H9 (cell line): ENCODE results near the gene LRRC36. TPM values are rescaled to one million over a fixed set of nuclear protein-coding genes. Genes with fewer than 3 reads are reported as not detected.

ENCODE experiments used
- DNase-seq: peaks from one replicate; pipeline ENCODE4 v3.0.0-alpha.2; 2017
- H2AFZ ChIP-seq: one replicate; pipeline ENCODE4 v1.6.1; 2013; ENCODE audit warnings: mild to moderate bottlenecking, low read length, control low read depth, moderate library complexity
- H2AK5ac ChIP-seq: 2 replicates; pipeline ENCODE4 v1.6.1; 2013; ENCODE audit warnings: low read length, control low read depth, mixed read lengths; ENCODE audit not compliant: insufficient read length
- H2BK120ac ChIP-seq: one replicate; pipeline ENCODE4 v1.6.1; 2013; ENCODE audit warnings: low read depth, mild to moderate bottlenecking, low read length, control low read depth, inconsistent platforms; ENCODE audit not compliant: poor library complexity, severe bottlenecking
- H2BK12ac ChIP-seq: 2 replicates; pipeline ENCODE4 v1.6.1; 2013; ENCODE audit warnings: low read length, control low read depth, mixed read lengths, low read depth; ENCODE audit not compliant: insufficient read length
- H2BK15ac ChIP-seq: 2 replicates; pipeline ENCODE4 v1.6.1; 2013; ENCODE audit warnings: low read depth, low read length, control low read depth
- H2BK20ac ChIP-seq: one replicate; pipeline ENCODE4 v1.6.1; 2013; ENCODE audit warnings: low read depth, mild to moderate bottlenecking, low read length, control low read depth, inconsistent platforms; ENCODE audit not compliant: poor library complexity, severe bottlenecking
- H2BK5ac ChIP-seq: 2 replicates; pipeline ENCODE4 v1.6.1; 2013; ENCODE audit warnings: low read length, control low read depth, mixed read lengths; ENCODE audit not compliant: insufficient read length
- H3K14ac ChIP-seq: 2 replicates; pipeline ENCODE4 v1.6.1; 2013; ENCODE audit warnings: low read length, control low read depth; ENCODE audit not compliant: insufficient read depth
- H3K18ac ChIP-seq: 2 replicates; pipeline ENCODE4 v1.6.1; 2013; ENCODE audit warnings: low read depth, mild to moderate bottlenecking, mixed read lengths, low read length, control low read depth; ENCODE audit not compliant: insufficient read length
- H3K23ac ChIP-seq: 2 replicates; pipeline ENCODE4 v1.6.1; 2013; ENCODE audit warnings: low read length, control low read depth, mixed read lengths, low read depth; ENCODE audit not compliant: insufficient read length
- H3K23me2 ChIP-seq: 2 replicates; pipeline ENCODE4 v1.6.1; 2013; ENCODE audit warnings: low read depth, mild to moderate bottlenecking, mixed read lengths, low read length, control low read depth; ENCODE audit not compliant: insufficient read length, poor library complexity, severe bottlenecking
- H3K27ac ChIP-seq: 2 replicates; pipeline ENCODE4 v1.5.1; 2013; ENCODE audit warnings: low read length, control low read depth, mixed read lengths, low read depth; ENCODE audit not compliant: insufficient read length
- H3K27me3 ChIP-seq: 2 replicates; pipeline ENCODE4 v1.6.1; 2013; ENCODE audit warnings: low read length, control low read depth, inconsistent platforms; ENCODE audit not compliant: insufficient read depth
- H3K4ac ChIP-seq: 2 replicates; pipeline ENCODE4 v1.6.1; 2013; ENCODE audit warnings: low read depth, mild to moderate bottlenecking, control low read depth, inconsistent platforms, low read length, moderate library complexity
- H3K4me1 ChIP-seq: 2 replicates; pipeline ENCODE4 v1.6.1; 2013; ENCODE audit warnings: low read length, control low read depth, inconsistent platforms; ENCODE audit not compliant: insufficient read depth
- H3K4me2 ChIP-seq: 2 replicates; pipeline ENCODE4 v1.6.1; 2013; ENCODE audit warnings: low read length, control low read depth, mixed read lengths; ENCODE audit not compliant: insufficient read length, insufficient read depth
- H3K56ac ChIP-seq: 2 replicates; pipeline ENCODE4 v1.6.1; 2013; ENCODE audit warnings: low read depth, mild to moderate bottlenecking, mixed read lengths, low read length, control low read depth; ENCODE audit not compliant: insufficient read length
- H3K79me1 ChIP-seq: 2 replicates; pipeline ENCODE4 v1.6.1; 2013; ENCODE audit warnings: low read depth, mild to moderate bottlenecking, moderate library complexity, low read length, control low read depth, inconsistent platforms; ENCODE audit not compliant: insufficient read depth, poor library complexity, severe bottlenecking
- H3K79me2 ChIP-seq: 2 replicates; pipeline ENCODE4 v1.6.1; 2013; ENCODE audit warnings: low read length, control low read depth, inconsistent platforms; ENCODE audit not compliant: insufficient read depth
- H3K9ac ChIP-seq: 2 replicates; pipeline ENCODE4 v1.6.1; 2013; ENCODE audit warnings: low read length, control low read depth, mixed read lengths; ENCODE audit not compliant: insufficient read length; ENCODE audit errors: extremely low read depth
- H3K9me3 ChIP-seq: one replicate; pipeline ENCODE4 v1.6.1; 2013; ENCODE audit warnings: low read depth, low read length, inconsistent platforms; ENCODE audit not compliant: control insufficient read depth
- H3T11ph ChIP-seq: one replicate; pipeline ENCODE4 v1.6.1; 2013; ENCODE audit warnings: mild to moderate bottlenecking, low read length, control low read depth, inconsistent platforms
- H4K20me1 ChIP-seq: one replicate; pipeline ENCODE4 v1.6.1; 2013; ENCODE audit not compliant: control insufficient read depth, insufficient read length, insufficient read depth
- H4K5ac ChIP-seq: 2 replicates; pipeline ENCODE4 v1.6.1; 2013; ENCODE audit warnings: low read depth, mild to moderate bottlenecking, mixed read lengths, low read length, control low read depth; ENCODE audit not compliant: insufficient read length
- H4K8ac ChIP-seq: replicated peaks from 2 replicates; pipeline ENCODE4 v1.6.1; 2013; ENCODE audit warnings: low read length, control low read depth, mixed read lengths, low read depth; ENCODE audit not compliant: insufficient read length
- H4K91ac ChIP-seq: 2 replicates; pipeline ENCODE4 v1.6.1; 2013; ENCODE audit warnings: low read depth, mild to moderate bottlenecking, moderate library complexity, mixed read lengths, low read length, control low read depth; ENCODE audit not compliant: insufficient read length
- H3K27ac Mint-ChIP-seq, 3 experiments: 2 replicates in 2 of 3; 3 replicates in 1 of 3; pipeline ENCODE4 v1.8.0; 2020 to 2021; ENCODE audit warnings: mixed read lengths in 3 of 3, mild to moderate bottlenecking in 1 of 3, moderate library complexity in 1 of 3
- H3K27me3 Mint-ChIP-seq: 2 replicates; pipeline ENCODE4 v1.8.0; 2021; ENCODE audit warnings: low read depth, mild to moderate bottlenecking, moderate library complexity, mixed read lengths
- H3K36me3 Mint-ChIP-seq, 3 experiments: 2 replicates in 2 of 3; 3 replicates in 1 of 3; pipeline ENCODE4 v1.8.0; 2020 to 2021; ENCODE audit warnings: low read depth in 3 of 3, mixed read lengths in 3 of 3; ENCODE audit not compliant: insufficient read depth in 1 of 3
- H3K4me1 Mint-ChIP-seq, 2 experiments: 2 replicates each; pipeline ENCODE4 v1.8.0; 2020; ENCODE audit warnings: mixed read lengths in 2 of 2
- H3K4me3 Mint-ChIP-seq, 2 experiments: 2 replicates in 1 of 2; 3 replicates in 1 of 2; pipeline ENCODE4 v1.8.0; 2020 to 2021; ENCODE audit warnings: mild to moderate bottlenecking in 2 of 2, mixed read lengths in 2 of 2, moderate library complexity in 1 of 2
- H3K9me3 Mint-ChIP-seq, 2 experiments: 2 replicates in 1 of 2; 3 replicates in 1 of 2; pipeline ENCODE4 v1.8.0; 2020; ENCODE audit warnings: mild to moderate bottlenecking in 2 of 2, mixed read lengths in 2 of 2, moderate library complexity in 1 of 2
- WGBS: extraction: QIAGEN DNeasy Blood & Tissue Kit; methylation state at CpG from one replicate; pipeline ENCODE4 v1.1.7; 2013; ENCODE audit warnings: missing lambda C conversion rate, low lambda C conversion rate, mixed read lengths; ENCODE audit not compliant: insufficient read length; ENCODE audit errors: extremely low coverage; 5-methylcytosine and 5-hydroxymethylcytosine counted together
- total RNA-seq: library from RNA; stranded (reverse); gene quantifications from 2 replicates; pipeline ENCODE4 v1.2.1, GENCODE V29; 2021
- TF ChIP-seq, protein P1 (sequence below): fragments of 200-600 bp; sonication (generic); conservative IDR thresholded peaks from 3 replicates; pipeline ENCODE4 v1.8.0; 2021; ENCODE audit warnings: antibody characterized with exemption, mild to moderate bottlenecking

The LRRC36 gene
- total RNA-seq, 1 experiment from 2014 or later: not detected

DNA sequence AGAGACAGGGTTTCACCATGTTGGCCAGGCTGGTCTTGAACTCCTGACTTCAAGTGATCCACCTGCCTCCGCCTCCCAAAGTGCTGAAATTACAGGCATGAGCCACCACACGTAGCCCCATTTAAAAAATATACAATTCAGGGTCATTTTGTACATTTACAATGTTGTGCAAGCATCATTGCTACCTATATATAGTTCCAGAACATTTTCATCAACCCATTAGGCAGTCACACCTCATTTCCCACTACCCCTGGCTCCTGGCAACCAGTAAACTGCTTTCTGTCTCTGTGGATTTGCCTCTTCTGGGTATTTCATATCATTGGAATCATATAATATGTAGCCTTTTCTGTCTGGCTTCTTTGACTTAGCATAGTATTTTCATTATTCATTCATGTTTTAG, 6.7 kb downstream of the LRRC36 start:
- Histone ChIP-seq H3K9me3 (no peaks in the 10 kb centered on the region), H2AFZ (no peak overlapping the region), H3K79me1 (no peaks in the 10 kb centered on the region), H3K27ac (no peak overlapping the region), H3K18ac (no peak overlapping the region), H3K23ac (no peak overlapping the region), H4K5ac (no peak overlapping the region), H2BK12ac (no peak overlapping the region), H3T11ph (no peak overlapping the region), H2BK5ac (no peak overlapping the region), H4K91ac (no peak overlapping the region), H2BK120ac (no peak overlapping the region), H4K20me1 (no peaks in the 10 kb centered on the region), H3K4me2 (no peak overlapping the region), H3K56ac (no peak overlapping the region), H3K14ac (no peak overlapping the region), H4K8ac (no peak overlapping the region), H2BK15ac (no peak overlapping the region), H2AK5ac (no peak overlapping the region), H3K4me1 (no peaks in the 10 kb centered on the region), H3K23me2 (no peaks in the 10 kb centered on the region), H3K4ac (no peak overlapping the region), H2BK20ac (no peak overlapping the region), H3K27me3 (no peaks in the 10 kb centered on the region), H3K79me2 (no peaks in the 10 kb centered on the region), H3K9ac (no peak overlapping the region)
- H3K27ac Mint-ChIP-seq: no peak overlapping the region
- no peaks in the 10 kb centered on the region for H3K4me1 Mint-ChIP-seq
- peaks cover 0 to 5% (median 0%) of the 10 kb centered on the region in 3 experiments; a peak in 4 of 7 replicates for H3K36me3 Mint-ChIP-seq
- DNase-seq: no peak
- no peak overlapping the region for H3K4me3 Mint-ChIP-seq
- peaks cover 28% of the 10 kb centered on the region for H3K27me3 Mint-ChIP-seq
- WGBS: no CpG with 5 or more reads among the region's 2 CpGs
- TF ChIP-seq, protein P1, sequence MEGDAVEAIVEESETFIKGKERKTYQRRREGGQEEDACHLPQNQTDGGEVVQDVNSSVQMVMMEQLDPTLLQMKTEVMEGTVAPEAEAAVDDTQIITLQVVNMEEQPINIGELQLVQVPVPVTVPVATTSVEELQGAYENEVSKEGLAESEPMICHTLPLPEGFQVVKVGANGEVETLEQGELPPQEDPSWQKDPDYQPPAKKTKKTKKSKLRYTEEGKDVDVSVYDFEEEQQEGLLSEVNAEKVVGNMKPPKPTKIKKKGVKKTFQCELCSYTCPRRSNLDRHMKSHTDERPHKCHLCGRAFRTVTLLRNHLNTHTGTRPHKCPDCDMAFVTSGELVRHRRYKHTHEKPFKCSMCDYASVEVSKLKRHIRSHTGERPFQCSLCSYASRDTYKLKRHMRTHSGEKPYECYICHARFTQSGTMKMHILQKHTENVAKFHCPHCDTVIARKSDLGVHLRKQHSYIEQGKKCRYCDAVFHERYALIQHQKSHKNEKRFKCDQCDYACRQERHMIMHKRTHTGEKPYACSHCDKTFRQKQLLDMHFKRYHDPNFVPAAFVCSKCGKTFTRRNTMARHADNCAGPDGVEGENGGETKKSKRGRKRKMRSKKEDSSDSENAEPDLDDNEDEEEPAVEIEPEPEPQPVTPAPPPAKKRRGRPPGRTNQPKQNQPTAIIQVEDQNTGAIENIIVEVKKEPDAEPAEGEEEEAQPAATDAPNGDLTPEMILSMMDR: no peak
- H3K9me3 Mint-ChIP-seq: peaks cover 13 to 18% of the 10 kb centered on the region in 2 experiments
